GM10248 (cell line): ENCODE measurements around the gene PAFAH2.

Experiments used
- CTCF ChIA-PET: fragments of 300-600 bp; sonication (Branson Sonifier 250); formaldehyde crosslinking; extraction: SDS; loops from one replicate; lab custom pipeline; 2021; ENCODE audit warnings: antibody characterized with exemption; lab: Yijun Ruan, JAX
- POLR2A ChIA-PET: fragments of 350-650 bp; sonication (Branson Sonifier 250); formaldehyde crosslinking; extraction: SDS; loops from one replicate; lab custom pipeline; 2020; ENCODE audit warnings: antibody characterized with exemption; lab: Yijun Ruan, JAX
- DNase-seq: peaks from one replicate; pipeline ENCODE4 v3.0.0; 2012; ENCODE audit errors: extremely low spot score
- CTCF ChIP-seq: IDR thresholded peaks from 2 replicates; pipeline ENCODE4 v1.5.1; 2012; ENCODE audit warnings: mild to moderate bottlenecking, low read depth; ENCODE audit errors: extremely low read depth, missing control alignments, control extremely low read depth

Gene PAFAH2

GRCh38 chr1:26021647-26022403, 24.0 kb upstream of the PAFAH2 start, which contains the start of gene EXTL1:
Gene EXTL1 (plus strand): TSS chr1:26021775. CDS start chr1:26022647, 872 bp downstream.
- ChIA-PET POLR2A (no interaction called here), CTCF (interaction anchor here (1.2 to 1.8 kb wide), 4 partner anchors 13 to 123 kb away, joined by 3 to 6 read pairs (median 5); partner anchors contain the start of gene PAFAH2)
- no peak for TF ChIP-seq CTCF
- no peak for DNase-seq

- DNase-seq: no peak
- CTCF ChIA-PET: interaction anchor here (1.2 to 1.9 kb wide), 5 partner anchors 13 to 24 kb away, joined by 3 to 6 read pairs (median 5); partner anchors contain the start of gene PAFAH2
- POLR2A ChIA-PET: no interaction called here
- no peak for TF ChIP-seq CTCF
These were observed 23.2 kb upstream of the PAFAH2 start for GRCh38 chr1:26020941-26021646.

GRCh38 chr1:26020330-26020768, 22.5 kb upstream of the PAFAH2 start:
- TF ChIP-seq CTCF: no peak
- POLR2A ChIA-PET: no interaction called here
- DNase-seq: no peak

GRCh38 chr1:26019641-26020315, 21.9 kb upstream of the PAFAH2 start:
- TF ChIP-seq CTCF: no peak
- CTCF ChIA-PET: interaction anchor here (1.1 to 1.9 kb wide), 5 partner anchors 10 to 124 kb away, joined by 3 to 6 read pairs (median 5); partner anchors contain the start of gene PAFAH2
- POLR2A ChIA-PET: no interaction called here
- DNase-seq: no peak

More at GRCh38 chr1:26020330-26020768, 22.5 kb upstream of the PAFAH2 start:
- CTCF ChIA-PET: interaction anchor here (1.1 to 1.9 kb wide), 5 partner anchors 9 to 125 kb away, joined by 3 to 6 read pairs (median 5); partner anchors contain the start of gene PAFAH2

GRCh38 chr1:26017606-26018005, 19.7 kb upstream of the PAFAH2 start:
- no peak for TF ChIP-seq CTCF
- ChIA-PET CTCF (interaction anchor here (1.0 to 2.7 kb wide), 6 partner anchors 10 to 127 kb away, joined by 3 to 15 read pairs (median 6); partner anchors contain the start of gene PAFAH2), POLR2A (no interaction called here)
- no peak for DNase-seq
